HL-60 (cell line): ENCODE data around the gene DCHS2.

Source experiments
- DNase-seq, 2 experiments: peaks; one replicate each; pipeline ENCODE4 v3.0.0-alpha.2; 2010 to 2020; ENCODE audit warnings: low read depth in 1 of 2, low spot score in 1 of 2
- H3K27ac ChIP-seq: fragments of 250-450 bp; sonication (Bioruptor Pico); replicated peaks from 2 replicates; pipeline ENCODE4 v1.5.1; 2020; ENCODE audit warnings: mild to moderate bottlenecking, moderate library complexity
- H3K27me3 ChIP-seq: fragments of 250-450 bp; sonication (Bioruptor Pico); 2 replicates; pipeline ENCODE4 v1.5.1; 2021; ENCODE audit warnings: mild to moderate bottlenecking, moderate library complexity; ENCODE audit not compliant: insufficient read depth, poor library complexity, severe bottlenecking
- H3K4me3 ChIP-seq: replicated peaks from 2 replicates; pipeline ENCODE4 v1.5.1; 2011; ENCODE audit warnings: mild to moderate bottlenecking, control low read depth, low read length; ENCODE audit not compliant: insufficient read depth
- GABPA ChIP-seq: IDR thresholded peaks from 2 replicates; pipeline ENCODE4 v1.6.1; 2012; ENCODE audit warnings: low read depth
- POLR2AphosphoS5 ChIP-seq: IDR thresholded peaks from 2 replicates; pipeline ENCODE4 v1.6.1; 2012; ENCODE audit warnings: low read depth
- SPI1 ChIP-seq: IDR thresholded peaks from 2 replicates; pipeline ENCODE4 v1.6.1; 2012; ENCODE audit warnings: low read depth, mild to moderate bottlenecking, borderline replicate concordance
- TF ChIP-seq, protein P1 (sequence below): IDR thresholded peaks from 2 replicates; pipeline ENCODE4 v1.6.1; 2012; ENCODE audit warnings: low read depth; ENCODE audit not compliant: insufficient replicate concordance
- TF ChIP-seq, protein P2 (sequence below): IDR thresholded peaks from one replicate; pipeline ENCODE4 v1.5.1; 2011; ENCODE audit warnings: low read length, control low read depth, inconsistent platforms; ENCODE audit not compliant: insufficient read depth

DCHS2 gene

GRCh38 chr4:154186035-154186434 lies 305.6 kb downstream of the DCHS2 start:
- TF ChIP-seq POLR2AphosphoS5: no peak
- no peak for TF ChIP-seq SPI1
- TF ChIP-seq, protein P1, sequence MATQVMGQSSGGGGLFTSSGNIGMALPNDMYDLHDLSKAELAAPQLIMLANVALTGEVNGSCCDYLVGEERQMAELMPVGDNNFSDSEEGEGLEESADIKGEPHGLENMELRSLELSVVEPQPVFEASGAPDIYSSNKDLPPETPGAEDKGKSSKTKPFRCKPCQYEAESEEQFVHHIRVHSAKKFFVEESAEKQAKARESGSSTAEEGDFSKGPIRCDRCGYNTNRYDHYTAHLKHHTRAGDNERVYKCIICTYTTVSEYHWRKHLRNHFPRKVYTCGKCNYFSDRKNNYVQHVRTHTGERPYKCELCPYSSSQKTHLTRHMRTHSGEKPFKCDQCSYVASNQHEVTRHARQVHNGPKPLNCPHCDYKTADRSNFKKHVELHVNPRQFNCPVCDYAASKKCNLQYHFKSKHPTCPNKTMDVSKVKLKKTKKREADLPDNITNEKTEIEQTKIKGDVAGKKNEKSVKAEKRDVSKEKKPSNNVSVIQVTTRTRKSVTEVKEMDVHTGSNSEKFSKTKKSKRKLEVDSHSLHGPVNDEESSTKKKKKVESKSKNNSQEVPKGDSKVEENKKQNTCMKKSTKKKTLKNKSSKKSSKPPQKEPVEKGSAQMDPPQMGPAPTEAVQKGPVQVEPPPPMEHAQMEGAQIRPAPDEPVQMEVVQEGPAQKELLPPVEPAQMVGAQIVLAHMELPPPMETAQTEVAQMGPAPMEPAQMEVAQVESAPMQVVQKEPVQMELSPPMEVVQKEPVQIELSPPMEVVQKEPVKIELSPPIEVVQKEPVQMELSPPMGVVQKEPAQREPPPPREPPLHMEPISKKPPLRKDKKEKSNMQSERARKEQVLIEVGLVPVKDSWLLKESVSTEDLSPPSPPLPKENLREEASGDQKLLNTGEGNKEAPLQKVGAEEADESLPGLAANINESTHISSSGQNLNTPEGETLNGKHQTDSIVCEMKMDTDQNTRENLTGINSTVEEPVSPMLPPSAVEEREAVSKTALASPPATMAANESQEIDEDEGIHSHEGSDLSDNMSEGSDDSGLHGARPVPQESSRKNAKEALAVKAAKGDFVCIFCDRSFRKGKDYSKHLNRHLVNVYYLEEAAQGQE: no peak
- no peak for TF ChIP-seq GABPA
- TF ChIP-seq, protein P2, sequence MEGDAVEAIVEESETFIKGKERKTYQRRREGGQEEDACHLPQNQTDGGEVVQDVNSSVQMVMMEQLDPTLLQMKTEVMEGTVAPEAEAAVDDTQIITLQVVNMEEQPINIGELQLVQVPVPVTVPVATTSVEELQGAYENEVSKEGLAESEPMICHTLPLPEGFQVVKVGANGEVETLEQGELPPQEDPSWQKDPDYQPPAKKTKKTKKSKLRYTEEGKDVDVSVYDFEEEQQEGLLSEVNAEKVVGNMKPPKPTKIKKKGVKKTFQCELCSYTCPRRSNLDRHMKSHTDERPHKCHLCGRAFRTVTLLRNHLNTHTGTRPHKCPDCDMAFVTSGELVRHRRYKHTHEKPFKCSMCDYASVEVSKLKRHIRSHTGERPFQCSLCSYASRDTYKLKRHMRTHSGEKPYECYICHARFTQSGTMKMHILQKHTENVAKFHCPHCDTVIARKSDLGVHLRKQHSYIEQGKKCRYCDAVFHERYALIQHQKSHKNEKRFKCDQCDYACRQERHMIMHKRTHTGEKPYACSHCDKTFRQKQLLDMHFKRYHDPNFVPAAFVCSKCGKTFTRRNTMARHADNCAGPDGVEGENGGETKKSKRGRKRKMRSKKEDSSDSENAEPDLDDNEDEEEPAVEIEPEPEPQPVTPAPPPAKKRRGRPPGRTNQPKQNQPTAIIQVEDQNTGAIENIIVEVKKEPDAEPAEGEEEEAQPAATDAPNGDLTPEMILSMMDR: no peak
- DNase-seq: no peak
- no peak overlapping the region for H3K4me3 ChIP-seq

DNA sequence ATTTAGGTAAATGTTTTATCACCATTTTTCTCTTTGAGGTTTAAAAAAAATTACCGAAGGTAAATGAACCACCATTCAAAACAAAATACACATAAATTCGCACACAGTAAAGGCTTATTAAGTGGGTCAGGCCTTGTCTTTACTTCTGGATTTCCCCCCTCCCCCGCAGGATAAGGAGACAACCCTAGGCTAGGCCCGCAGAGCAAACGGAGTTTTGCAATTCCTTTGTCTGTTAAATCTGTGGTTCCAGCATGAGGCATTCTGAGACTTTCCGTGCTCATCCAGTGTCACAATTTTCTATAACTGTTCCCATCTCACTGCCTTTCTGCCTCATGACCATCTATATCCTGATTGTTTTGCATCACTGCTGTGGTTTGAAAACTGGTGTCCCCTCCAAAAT lies 307.4 kb downstream of the DCHS2 start:
- Histone ChIP-seq H3K27me3 (no peaks in the 10 kb centered on the region), H3K27ac (no peak overlapping the region), H3K4me3 (no peak overlapping the region)
- DNase-seq: no peak
- TF ChIP-seq, protein P1: no peak
- TF ChIP-seq SPI1: no peak
- no peak for TF ChIP-seq POLR2AphosphoS5
- TF ChIP-seq GABPA: no peak
- TF ChIP-seq, protein P2: no peak

More at GRCh38 chr4:154186035-154186434, 305.6 kb downstream of the DCHS2 start:
- no peaks in the 10 kb centered on the region for H3K27me3 ChIP-seq
- H3K27ac ChIP-seq: no peak overlapping the region

GRCh38 chr4:154183264-154183663 lies 308.3 kb downstream of the DCHS2 start:
- Histone ChIP-seq H3K27me3 (no peaks in the 10 kb centered on the region), H3K4me3 (no peak overlapping the region), H3K27ac (no peak overlapping the region)
- TF ChIP-seq POLR2AphosphoS5: no peak
- TF ChIP-seq, protein P1: no peak
- TF ChIP-seq SPI1: no peak
- TF ChIP-seq GABPA: no peak
- TF ChIP-seq, protein P2: no peak
- DNase-seq: no peak
